PFSK-1 (cell line): ENCODE data around the gene NRXN3.

Experiments
- FOXP2 ChIP-seq: optimal IDR thresholded peaks from 2 replicates; pipeline ENCODE3; 2011; ENCODE audit warnings: borderline replicate concordance, control low read depth, inconsistent platforms; ENCODE audit not compliant: insufficient read depth; ENCODE audit errors: extremely low read length, extremely low read depth
- POLR2AphosphoS5 ChIP-seq: IDR thresholded peaks from 2 replicates; pipeline ENCODE4 v1.6.1; 2012; ENCODE audit warnings: low read depth, mild to moderate bottlenecking, control low read depth, low read length, moderate library complexity
- SIN3A ChIP-seq: IDR thresholded peaks from 2 replicates; pipeline ENCODE4 v1.6.1; 2012; ENCODE audit warnings: mild to moderate bottlenecking, low read length, moderate library complexity, borderline replicate concordance; ENCODE audit not compliant: insufficient read depth
- TAF1 ChIP-seq: IDR thresholded peaks from 2 replicates; pipeline ENCODE4 v1.6.1; 2012; ENCODE audit warnings: low read length, control low read depth, borderline replicate concordance; ENCODE audit not compliant: insufficient read depth
- TF ChIP-seq, protein P1 (sequence below), 2 experiments: IDR thresholded peaks; 2 replicates each; pipeline versions ENCODE4 v1.6.1 to v1.8.0; 2011 to 2012; ENCODE audit warnings: low read depth in 2 of 2, low read length in 2 of 2, control low read depth in 1 of 2, inconsistent platforms in 1 of 2, mild to moderate bottlenecking in 1 of 2, moderate library complexity in 1 of 2; ENCODE audit not compliant: insufficient read depth in 1 of 2

NRXN3 gene

DNA sequence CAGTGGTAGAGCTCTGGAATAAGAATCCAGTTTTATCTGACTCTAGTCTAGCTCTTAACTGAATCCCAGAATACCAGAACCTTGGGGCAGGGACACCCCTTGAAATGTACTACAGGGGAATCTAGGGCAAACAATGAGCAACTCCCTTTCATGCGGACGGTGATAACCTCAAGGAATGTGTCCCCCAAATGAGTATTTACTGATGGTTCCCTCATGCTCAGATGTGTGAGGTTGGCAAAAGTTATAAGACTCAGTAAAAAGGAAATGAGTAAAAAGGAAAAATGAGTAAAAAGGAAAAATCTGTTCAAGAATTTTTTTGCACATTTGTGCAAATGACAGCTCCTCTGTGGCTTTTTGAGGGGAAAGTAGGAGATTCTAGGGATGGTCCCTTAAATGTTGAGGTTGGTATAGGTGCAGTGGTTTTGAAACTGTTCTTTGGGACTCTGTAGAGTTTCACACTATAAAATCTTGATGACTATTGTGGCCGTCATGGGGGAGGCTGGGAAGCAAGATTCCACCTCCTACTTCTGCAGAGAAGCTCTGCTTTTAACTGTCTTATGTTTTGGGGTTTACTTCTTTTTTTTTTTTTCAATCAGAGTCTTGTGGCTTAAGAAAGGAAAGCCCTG is 58.6 kb downstream of the NRXN3 start:
- TF ChIP-seq POLR2AphosphoS5 = no peak

DNA sequence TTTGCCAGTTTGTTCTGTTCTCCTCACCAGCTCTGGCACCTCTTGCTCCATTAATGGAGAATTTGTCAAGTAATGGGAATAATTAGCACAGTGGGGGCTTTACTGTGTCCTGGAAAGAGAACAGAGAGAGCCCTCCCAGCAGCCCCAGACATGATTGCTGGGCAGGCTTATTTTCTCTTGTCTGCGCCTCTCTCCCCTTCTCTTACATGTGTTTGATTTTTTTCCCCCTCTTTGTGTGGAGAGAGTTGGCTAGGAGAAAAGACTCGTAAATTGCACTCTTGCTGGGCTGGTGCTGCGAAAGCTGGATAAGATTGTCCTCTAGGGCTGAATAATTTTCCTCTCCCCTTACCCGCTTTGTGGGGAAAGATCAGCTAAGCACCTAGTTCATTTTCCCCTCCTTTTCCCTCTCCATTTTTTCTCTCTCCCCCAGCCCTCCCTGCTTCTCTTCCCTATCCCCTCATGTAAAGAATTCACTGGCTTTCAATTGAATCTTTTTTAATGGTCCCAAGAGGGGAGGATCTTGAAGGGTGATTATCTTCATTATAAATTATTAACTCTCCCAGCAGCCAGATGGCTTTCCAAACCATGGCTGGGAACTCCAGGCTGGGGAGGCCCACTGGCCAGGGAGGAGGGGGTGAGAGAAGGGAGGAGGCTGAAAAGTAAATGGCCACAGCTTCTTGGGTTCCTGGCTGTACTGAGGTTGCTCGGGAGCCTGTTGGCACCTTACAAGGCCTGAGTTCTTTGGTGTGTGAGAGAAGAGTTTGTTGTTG is 62.2 kb downstream of the NRXN3 start:
- TF ChIP-seq FOXP2 (no peak), SIN3A (no peak), TAF1 (no peak), POLR2AphosphoS5 (no peak)
- TF ChIP-seq, protein P1, sequence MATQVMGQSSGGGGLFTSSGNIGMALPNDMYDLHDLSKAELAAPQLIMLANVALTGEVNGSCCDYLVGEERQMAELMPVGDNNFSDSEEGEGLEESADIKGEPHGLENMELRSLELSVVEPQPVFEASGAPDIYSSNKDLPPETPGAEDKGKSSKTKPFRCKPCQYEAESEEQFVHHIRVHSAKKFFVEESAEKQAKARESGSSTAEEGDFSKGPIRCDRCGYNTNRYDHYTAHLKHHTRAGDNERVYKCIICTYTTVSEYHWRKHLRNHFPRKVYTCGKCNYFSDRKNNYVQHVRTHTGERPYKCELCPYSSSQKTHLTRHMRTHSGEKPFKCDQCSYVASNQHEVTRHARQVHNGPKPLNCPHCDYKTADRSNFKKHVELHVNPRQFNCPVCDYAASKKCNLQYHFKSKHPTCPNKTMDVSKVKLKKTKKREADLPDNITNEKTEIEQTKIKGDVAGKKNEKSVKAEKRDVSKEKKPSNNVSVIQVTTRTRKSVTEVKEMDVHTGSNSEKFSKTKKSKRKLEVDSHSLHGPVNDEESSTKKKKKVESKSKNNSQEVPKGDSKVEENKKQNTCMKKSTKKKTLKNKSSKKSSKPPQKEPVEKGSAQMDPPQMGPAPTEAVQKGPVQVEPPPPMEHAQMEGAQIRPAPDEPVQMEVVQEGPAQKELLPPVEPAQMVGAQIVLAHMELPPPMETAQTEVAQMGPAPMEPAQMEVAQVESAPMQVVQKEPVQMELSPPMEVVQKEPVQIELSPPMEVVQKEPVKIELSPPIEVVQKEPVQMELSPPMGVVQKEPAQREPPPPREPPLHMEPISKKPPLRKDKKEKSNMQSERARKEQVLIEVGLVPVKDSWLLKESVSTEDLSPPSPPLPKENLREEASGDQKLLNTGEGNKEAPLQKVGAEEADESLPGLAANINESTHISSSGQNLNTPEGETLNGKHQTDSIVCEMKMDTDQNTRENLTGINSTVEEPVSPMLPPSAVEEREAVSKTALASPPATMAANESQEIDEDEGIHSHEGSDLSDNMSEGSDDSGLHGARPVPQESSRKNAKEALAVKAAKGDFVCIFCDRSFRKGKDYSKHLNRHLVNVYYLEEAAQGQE (IDR thresholded peaks at IDR 0.05; ENCODE audit: insufficient read depth in 1 of 2, low read depth in 2 of 2, low read length in 2 of 2) = no peak

DNA sequence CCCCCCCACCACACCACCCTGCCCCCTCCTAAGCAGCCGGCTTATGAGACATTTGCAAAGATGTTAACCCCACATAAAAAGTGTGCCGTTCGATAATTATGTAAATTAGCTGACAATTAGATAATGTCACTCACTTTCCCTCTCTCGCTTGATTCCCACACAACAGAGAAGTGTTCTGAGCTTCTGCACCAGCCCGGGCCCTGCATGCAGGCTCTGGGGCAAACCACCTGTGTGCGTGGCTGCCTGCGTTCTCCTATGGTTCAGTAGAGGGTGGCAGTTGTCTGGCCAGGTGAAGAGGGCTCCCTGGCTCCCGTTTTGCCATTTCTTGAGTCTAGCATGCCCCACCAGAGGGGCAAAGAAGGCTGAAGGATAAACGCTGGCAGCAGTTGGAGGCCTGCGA is 68.0 kb downstream of the NRXN3 start:
- no peak for TF ChIP-seq SIN3A
- TF ChIP-seq, protein P1 (IDR thresholded peaks at IDR 0.05; ENCODE audit: insufficient read depth in 1 of 2, low read depth in 2 of 2, low read length in 2 of 2) = no peak
- TF ChIP-seq TAF1 = no peak
- no peak for TF ChIP-seq FOXP2
- no peak for TF ChIP-seq POLR2AphosphoS5

DNA sequence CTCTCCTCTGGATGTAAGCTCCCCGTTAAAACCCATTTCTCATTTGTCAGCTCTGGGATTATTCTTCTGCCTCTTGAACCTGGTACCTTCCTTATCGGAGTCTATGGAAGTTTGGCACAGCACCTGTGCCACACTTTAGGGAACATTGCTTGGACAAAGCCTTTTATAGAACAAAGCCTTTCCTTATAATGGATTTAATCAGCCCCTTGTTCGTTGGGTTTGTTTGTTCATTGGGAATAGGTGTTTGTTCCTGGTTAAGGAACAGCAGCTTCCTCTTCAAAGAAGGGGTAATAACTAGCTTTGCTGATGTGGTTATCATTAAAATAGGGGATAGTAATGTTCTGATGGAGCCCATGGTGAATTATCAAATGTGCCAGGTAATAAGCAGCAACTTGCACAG is 70.4 kb downstream of the NRXN3 start:
- TF ChIP-seq TAF1 (no peak), POLR2AphosphoS5 (no peak), FOXP2 (no peak), SIN3A (no peak)
- TF ChIP-seq, protein P1 (IDR thresholded peaks at IDR 0.05; ENCODE audit: insufficient read depth in 1 of 2, low read depth in 2 of 2, low read length in 2 of 2) = no peak

DNA sequence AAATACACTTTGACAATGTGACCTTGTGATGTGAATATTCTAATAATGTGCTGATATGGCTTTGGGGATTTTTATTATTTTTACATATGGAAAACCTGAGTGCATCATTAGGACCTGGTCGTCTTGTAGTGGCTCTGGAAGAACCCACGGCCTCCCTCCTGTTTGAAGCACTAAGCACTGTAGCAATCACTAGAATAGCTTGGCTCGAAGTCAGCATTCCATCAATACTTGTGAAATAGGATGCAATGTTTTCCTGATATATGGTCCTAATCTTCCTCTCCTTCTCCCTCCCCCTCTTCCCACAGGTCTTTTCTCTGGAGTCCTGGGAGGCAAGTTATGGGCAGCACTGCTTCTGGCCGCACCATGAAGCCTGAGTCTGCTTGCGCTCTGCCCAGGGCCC is 71.9 kb downstream of the NRXN3 start:
- no peak for TF ChIP-seq FOXP2
- no peak for TF ChIP-seq SIN3A

- TF ChIP-seq FOXP2 (no peak), SIN3A (no peak), POLR2AphosphoS5 (no peak), TAF1 (no peak)
- TF ChIP-seq, protein P1 (IDR thresholded peaks at IDR 0.05; ENCODE audit: insufficient read depth in 1 of 2, low read depth in 2 of 2, low read length in 2 of 2) = no peak
Measured at GRCh38 chr14:78243187-78243586, 73.0 kb downstream of the NRXN3 start.
